Astrocyte (in vitro differentiated cells and primary cell): ENCODE data around the gene MAMLD1. TPM values are rescaled to one million over a fixed set of nuclear protein-coding genes. Genes with fewer than 3 reads are reported as not detected.
A peak's percentile ranks its signal among the peaks of the same experiment; 100 is the strongest.

ENCODE experiments used
- DNase-seq: peaks from one replicate; pipeline ENCODE4 v3.0.0-alpha.2; 2010; ENCODE audit warnings: low read depth
- FAIRE-seq: peaks from 2 replicates; lab custom pipeline; 2011; peaks lifted over from hg19 to GRCh38; lab: Jason Lieb, UNC
- H2AFZ ChIP-seq: 2 replicates; pipeline ENCODE4 v1.6.0; 2012; ENCODE audit warnings: low read depth, low read length, inconsistent platforms
- H3K27ac ChIP-seq: 2 replicates; pipeline ENCODE4 v1.5.1; 2011; ENCODE audit warnings: low read depth, low read length, inconsistent platforms
- H3K27me3 ChIP-seq: 2 replicates; pipeline ENCODE4 v1.6.0; 2011; ENCODE audit warnings: low read length, inconsistent platforms; ENCODE audit not compliant: insufficient read depth
- H3K36me3 ChIP-seq: 2 replicates; pipeline ENCODE4 v1.5.1; 2011; ENCODE audit warnings: low read length, inconsistent platforms; ENCODE audit not compliant: insufficient read depth
- H3K4me1 ChIP-seq: 2 replicates; pipeline ENCODE4 v1.5.1; 2011; ENCODE audit warnings: low read length, inconsistent platforms; ENCODE audit not compliant: insufficient read depth
- H3K4me2 ChIP-seq: 2 replicates; pipeline ENCODE4 v1.6.0; 2012; ENCODE audit warnings: low read length, inconsistent platforms
- H3K4me3 ChIP-seq: 2 replicates; pipeline ENCODE4 v1.5.1; 2011; ENCODE audit warnings: low read depth, mild to moderate bottlenecking, low read length, inconsistent platforms; ENCODE audit not compliant: insufficient read depth
- H3K79me2 ChIP-seq: 2 replicates; pipeline ENCODE4 v1.6.0; 2012; ENCODE audit warnings: mild to moderate bottlenecking, low read length, inconsistent platforms; ENCODE audit not compliant: insufficient read depth
- H3K9ac ChIP-seq: 2 replicates; pipeline ENCODE4 v1.6.0; 2012; ENCODE audit warnings: mild to moderate bottlenecking, low read length, inconsistent platforms
- H3K9me3 ChIP-seq: 2 replicates; pipeline ENCODE4 v1.5.1; 2012; ENCODE audit warnings: low read depth, mild to moderate bottlenecking, low read length, inconsistent platforms; ENCODE audit not compliant: insufficient read depth
- H4K20me1 ChIP-seq: 2 replicates; pipeline ENCODE4 v1.6.0; 2012; ENCODE audit warnings: low read length, inconsistent platforms; ENCODE audit not compliant: insufficient read depth
- H3K27ac Mint-ChIP-seq: one replicate; pipeline ENCODE4 v1.8.0; 2021; ENCODE audit warnings: mild to moderate bottlenecking, mixed read lengths; ENCODE audit not compliant: unreplicated experiment
- H3K27me3 Mint-ChIP-seq: one replicate; pipeline ENCODE4 v1.8.0; 2021; ENCODE audit warnings: low read depth, mixed read lengths; ENCODE audit not compliant: unreplicated experiment
- H3K36me3 Mint-ChIP-seq: one replicate; pipeline ENCODE4 v1.8.0; 2021; ENCODE audit warnings: low read depth, mixed read lengths; ENCODE audit not compliant: unreplicated experiment
- H3K4me1 Mint-ChIP-seq: one replicate; pipeline ENCODE4 v1.8.0; 2021; ENCODE audit warnings: low read depth, mixed read lengths; ENCODE audit not compliant: unreplicated experiment
- H3K4me3 Mint-ChIP-seq: one replicate; pipeline ENCODE4 v1.8.0; 2021; ENCODE audit warnings: mild to moderate bottlenecking, moderate library complexity, mixed read lengths; ENCODE audit not compliant: unreplicated experiment
- H3K9me3 Mint-ChIP-seq: one replicate; pipeline ENCODE4 v1.8.0; 2021; ENCODE audit warnings: mild to moderate bottlenecking, mixed read lengths; ENCODE audit not compliant: unreplicated experiment
- EZH2 ChIP-seq: IDR thresholded peaks from 2 replicates; pipeline ENCODE4 v1.6.1; 2012; ENCODE audit warnings: mild to moderate bottlenecking, low read length, inconsistent platforms; ENCODE audit not compliant: insufficient read depth
- total RNA-seq: library from RNA; stranded (reverse); gene quantifications from 2 replicates; pipeline ENCODE4 v1.2.1, GENCODE V29; 2021
- TF ChIP-seq, protein P1 (sequence below): IDR thresholded peaks from 2 replicates; pipeline ENCODE4 v1.5.1; 2011; ENCODE audit warnings: low read depth, mild to moderate bottlenecking, inconsistent platforms, low read length, moderate library complexity; ENCODE audit not compliant: insufficient read depth

The MAMLD1 gene
- total RNA-seq, 1 donor from 2014 or later: 6.6 TPM

- Mint-ChIP-seq H3K27me3 (no peaks in the 10 kb centered on the region), H3K27ac (peak overlapping the region; percentile 36), H3K36me3 (no peaks in the 10 kb centered on the region), H3K4me1 (peaks cover 6% of the 10 kb centered on the region), H3K9me3 (no peaks in the 10 kb centered on the region), H3K4me3 (no peak overlapping the region)
- Histone ChIP-seq H3K79me2 (no peaks in the 10 kb centered on the region), H2AFZ (no peak overlapping the region), H3K27me3 (no peaks in the 10 kb centered on the region), H3K36me3 (no peaks in the 10 kb centered on the region), H3K4me2 (no peak overlapping the region), H4K20me1 (no peaks in the 10 kb centered on the region), H3K4me3 (no peak overlapping the region), H3K27ac (peak overlapping the region; percentile 6), H3K4me1 (peaks cover 33% of the 10 kb centered on the region), H3K9ac (peak overlapping the region; percentile 6), H3K9me3 (no peaks in the 10 kb centered on the region)
- no peak for TF ChIP-seq EZH2
- TF ChIP-seq, protein P1, sequence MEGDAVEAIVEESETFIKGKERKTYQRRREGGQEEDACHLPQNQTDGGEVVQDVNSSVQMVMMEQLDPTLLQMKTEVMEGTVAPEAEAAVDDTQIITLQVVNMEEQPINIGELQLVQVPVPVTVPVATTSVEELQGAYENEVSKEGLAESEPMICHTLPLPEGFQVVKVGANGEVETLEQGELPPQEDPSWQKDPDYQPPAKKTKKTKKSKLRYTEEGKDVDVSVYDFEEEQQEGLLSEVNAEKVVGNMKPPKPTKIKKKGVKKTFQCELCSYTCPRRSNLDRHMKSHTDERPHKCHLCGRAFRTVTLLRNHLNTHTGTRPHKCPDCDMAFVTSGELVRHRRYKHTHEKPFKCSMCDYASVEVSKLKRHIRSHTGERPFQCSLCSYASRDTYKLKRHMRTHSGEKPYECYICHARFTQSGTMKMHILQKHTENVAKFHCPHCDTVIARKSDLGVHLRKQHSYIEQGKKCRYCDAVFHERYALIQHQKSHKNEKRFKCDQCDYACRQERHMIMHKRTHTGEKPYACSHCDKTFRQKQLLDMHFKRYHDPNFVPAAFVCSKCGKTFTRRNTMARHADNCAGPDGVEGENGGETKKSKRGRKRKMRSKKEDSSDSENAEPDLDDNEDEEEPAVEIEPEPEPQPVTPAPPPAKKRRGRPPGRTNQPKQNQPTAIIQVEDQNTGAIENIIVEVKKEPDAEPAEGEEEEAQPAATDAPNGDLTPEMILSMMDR: no peak
- DNase-seq: peak; percentile 18
- FAIRE-seq: no peak
Measured at GRCh38 chrX:150504397-150505182, 141.5 kb downstream of the MAMLD1 start.

- no peaks in the 10 kb centered on the region for H3K36me3 Mint-ChIP-seq
- H3K4me1 ChIP-seq: peaks cover 33% of the 10 kb centered on the region
- H3K9ac ChIP-seq: no peak overlapping the region
- H3K27ac Mint-ChIP-seq: peak overlapping the region; percentile 69
- no peak overlapping the region for H3K4me2 ChIP-seq
- TF ChIP-seq EZH2: no peak
- TF ChIP-seq, protein P1: no peak
- H3K36me3 ChIP-seq: no peaks in the 10 kb centered on the region
- H3K27ac ChIP-seq: no peak overlapping the region
- no peaks in the 10 kb centered on the region for H3K9me3 Mint-ChIP-seq
- no peak overlapping the region for H3K4me3 ChIP-seq
- no peak for DNase-seq
- H3K4me1 Mint-ChIP-seq: peaks cover 6% of the 10 kb centered on the region
- no peaks in the 10 kb centered on the region for H3K9me3 ChIP-seq
- no peaks in the 10 kb centered on the region for H3K27me3 Mint-ChIP-seq
- H3K27me3 ChIP-seq: no peaks in the 10 kb centered on the region
- no peak for FAIRE-seq
- H2AFZ ChIP-seq: no peak overlapping the region
- no peaks in the 10 kb centered on the region for H3K79me2 ChIP-seq
- no peaks in the 10 kb centered on the region for H4K20me1 ChIP-seq
- H3K4me3 Mint-ChIP-seq: no peak overlapping the region
Measured at GRCh38 chrX:150506020-150506419, 142.9 kb downstream of the MAMLD1 start.

GRCh38 chrX:150506486-150506885 lies 143.4 kb downstream of the MAMLD1 start:
- Histone ChIP-seq H3K9ac (no peak overlapping the region), H3K36me3 (no peaks in the 10 kb centered on the region), H3K27me3 (no peaks in the 10 kb centered on the region), H3K9me3 (no peaks in the 10 kb centered on the region), H3K27ac (no peak overlapping the region), H2AFZ (no peak overlapping the region), H4K20me1 (no peaks in the 10 kb centered on the region), H3K4me1 (peaks cover 33% of the 10 kb centered on the region), H3K79me2 (no peaks in the 10 kb centered on the region), H3K4me3 (no peak overlapping the region), H3K4me2 (no peak overlapping the region)
- DNase-seq (no peak), FAIRE-seq (no peak)
- no peaks in the 10 kb centered on the region for H3K9me3 Mint-ChIP-seq
- H3K27ac Mint-ChIP-seq: peak overlapping the region; percentile 69
- TF ChIP-seq, protein P1: no peak
- TF ChIP-seq EZH2: no peak
- peaks cover 6% of the 10 kb centered on the region for H3K4me1 Mint-ChIP-seq
- no peaks in the 10 kb centered on the region for H3K27me3 Mint-ChIP-seq
- H3K4me3 Mint-ChIP-seq: no peak overlapping the region
- H3K36me3 Mint-ChIP-seq: no peaks in the 10 kb centered on the region
